GM18867 (cell line): ENCODE data around the gene ADAM10.
"Not testable (repeated sequence)": the region's sequence is repeated elsewhere in the genome, so short reads cannot be mapped to it uniquely, and the experiment has no call there.

Experiments used
- ATAC-seq: cut with Tn5 transposase; IDR thresholded peaks from one replicate; pipeline ENCODE4 v1.9.1; 2021; ENCODE audit warnings: mild to moderate bottlenecking, moderate library complexity; ENCODE audit not compliant: unreplicated experiment

ADAM10 gene

GRCh38 chr15:58622877-58623276, 126.6 kb downstream of the ADAM10 start:
- ATAC-seq: no peak

GRCh38 chr15:58620268-58620667, 129.2 kb downstream of the ADAM10 start:
- not testable (repeated sequence) for ATAC-seq

- ATAC-seq: no peak
Observed at GRCh38 chr15:58616171-58616570, 133.3 kb downstream of the ADAM10 start.

- no peak for ATAC-seq
Observed at GRCh38 chr15:58611731-58612676, 137.5 kb downstream of the ADAM10 start.

GRCh38 chr15:58608711-58609110, 140.8 kb downstream of the ADAM10 start:
- ATAC-seq: no peak

GRCh38 chr15:58608129-58608590, 141.3 kb downstream of the ADAM10 start:
- ATAC-seq: no peak

- ATAC-seq: no peak
Observed at GRCh38 chr15:58606577-58607080, 142.9 kb downstream of the ADAM10 start.

GRCh38 chr15:58605931-58606530, 143.5 kb downstream of the ADAM10 start:
- ATAC-seq: no peak

GRCh38 chr15:58604455-58604923, 145.0 kb downstream of the ADAM10 start:
- ATAC-seq: no peak

- ATAC-seq: not testable (repeated sequence)
Observed at GRCh38 chr15:58603927-58604326, 145.6 kb downstream of the ADAM10 start.

- ATAC-seq: no peak
Observed at GRCh38 chr15:58602823-58603222, 146.7 kb downstream of the ADAM10 start.

GRCh38 chr15:58598829-58599210, 150.7 kb downstream of the ADAM10 start:
- no peak for ATAC-seq

GRCh38 chr15:58597943-58598828, 151.3 kb downstream of the ADAM10 start:
- no peak for ATAC-seq

- no peak for ATAC-seq
Observed at GRCh38 chr15:58595516-58596263, 153.8 kb downstream of the ADAM10 start.

GRCh38 chr15:58594898-58595297, 154.6 kb downstream of the ADAM10 start:
- ATAC-seq: no peak

GRCh38 chr15:58593870-58594269, 155.6 kb downstream of the ADAM10 start:
- ATAC-seq: no peak

- no peak for ATAC-seq
Observed at GRCh38 chr15:58590926-58591325, 158.6 kb downstream of the ADAM10 start.

- no peak for ATAC-seq
Observed at GRCh38 chr15:58590236-58590635, 159.3 kb downstream of the ADAM10 start.

GRCh38 chr15:58589047-58589446, 160.5 kb downstream of the ADAM10 start:
- no peak for ATAC-seq

- ATAC-seq: no peak
Observed at GRCh38 chr15:58588096-58588495, 161.4 kb downstream of the ADAM10 start.
